HG02970 (cell line): ENCODE results near the gene EOLA1.
"Not testable (repeated sequence)": the region's sequence is repeated elsewhere in the genome, so short reads cannot be mapped to it uniquely, and the experiment has no call there.

Experiments
- ATAC-seq: cut with Tn5 transposase; IDR thresholded peaks from one replicate; pipeline ENCODE4 v1.9.1; 2021; ENCODE audit warnings: mild to moderate bottlenecking, moderate library complexity, moderate number of reproducible peaks; ENCODE audit not compliant: unreplicated experiment, low FRiP score

Gene EOLA1

GRCh38 chrX:149512225-149512885 lies 28.5 kb upstream of the EOLA1 start:
- ATAC-seq: no peak

DNA sequence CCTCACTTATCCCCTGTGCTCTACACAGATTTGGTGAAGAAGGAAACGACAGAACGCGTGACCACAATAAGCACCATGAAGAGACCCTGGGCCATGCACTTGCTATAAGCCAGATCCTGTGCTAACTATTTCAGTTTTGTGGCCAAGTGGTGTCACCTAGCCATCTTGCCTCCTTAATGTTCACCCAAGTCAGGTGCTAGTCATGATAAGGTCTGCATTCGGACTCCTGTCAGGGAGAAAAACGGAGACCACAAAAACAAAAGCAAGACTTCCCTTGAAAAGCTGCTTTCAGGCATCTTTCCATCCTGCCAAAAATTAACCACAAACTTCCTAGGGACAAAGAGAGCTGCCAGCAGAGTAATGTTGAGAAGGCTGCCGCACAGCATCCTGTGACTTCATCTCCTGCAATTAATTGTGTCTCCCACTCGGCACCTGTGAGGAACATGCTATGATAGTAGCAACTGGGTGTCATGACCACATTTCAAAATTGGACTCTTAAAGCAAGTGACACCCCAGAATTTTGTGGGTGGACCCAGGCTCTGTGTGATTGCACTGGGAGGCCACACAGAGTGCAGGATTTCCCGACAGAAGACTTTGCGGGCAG lies 26.9 kb upstream of the EOLA1 start:
- no peak for ATAC-seq

GRCh38 chrX:149515954-149516602 lies 24.7 kb upstream of the EOLA1 start:
- no peak for ATAC-seq

DNA sequence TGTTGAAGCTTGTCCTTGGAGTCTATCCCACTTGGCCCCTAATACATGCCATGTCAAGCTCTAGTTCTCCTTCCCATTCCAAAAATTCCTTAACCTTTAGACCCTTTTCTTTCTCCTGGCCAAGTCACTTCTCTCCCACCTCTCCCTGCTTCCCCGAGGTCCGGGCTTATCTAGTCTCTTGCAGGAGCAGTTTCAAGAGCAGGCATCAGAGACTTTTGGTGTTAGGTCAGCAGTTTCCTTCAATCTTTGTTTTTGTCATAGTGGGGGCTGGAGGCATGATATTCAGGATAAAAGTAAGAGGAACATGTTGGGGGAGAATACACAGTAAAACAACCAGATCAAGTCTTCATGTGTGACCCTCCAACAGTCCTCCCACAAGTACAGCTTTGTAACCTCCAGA lies 24.2 kb upstream of the EOLA1 start:
- ATAC-seq: no peak

GRCh38 chrX:149517308-149517707 lies 23.5 kb upstream of the EOLA1 start:
- no peak for ATAC-seq

- ATAC-seq: no peak
These were observed 22.6 kb upstream of the EOLA1 start for GRCh38 chrX:149518236-149518635.

DNA sequence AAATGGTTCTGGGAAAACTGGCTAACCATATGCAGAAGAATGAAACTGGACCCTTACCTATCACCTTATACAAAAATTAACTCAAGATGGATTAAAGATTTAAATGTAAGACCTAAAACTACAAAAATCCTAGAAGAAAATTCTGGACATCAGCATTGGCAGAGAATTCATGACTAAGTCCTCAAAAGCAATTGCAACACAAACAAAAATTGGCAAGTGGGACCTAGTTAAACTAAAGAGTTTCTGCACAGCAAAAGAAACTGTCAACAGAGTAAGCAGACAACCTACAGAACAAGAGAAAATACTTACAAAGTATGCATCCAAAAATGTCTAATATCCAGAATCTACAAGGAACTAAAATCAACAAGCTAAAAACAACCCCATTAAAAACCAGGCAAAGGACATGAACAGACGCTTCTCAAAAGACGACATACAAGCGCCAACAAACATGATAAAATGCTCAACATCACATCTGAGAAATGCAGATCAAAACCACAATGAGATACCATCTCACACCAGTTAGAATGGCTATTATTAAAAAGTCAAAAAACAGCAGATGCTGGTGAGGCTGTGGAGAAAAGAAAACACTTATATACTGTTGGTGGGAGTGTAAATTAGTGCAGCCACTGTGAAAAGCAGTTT lies 20.1 kb upstream of the EOLA1 start:
- not testable (repeated sequence) for ATAC-seq

DNA sequence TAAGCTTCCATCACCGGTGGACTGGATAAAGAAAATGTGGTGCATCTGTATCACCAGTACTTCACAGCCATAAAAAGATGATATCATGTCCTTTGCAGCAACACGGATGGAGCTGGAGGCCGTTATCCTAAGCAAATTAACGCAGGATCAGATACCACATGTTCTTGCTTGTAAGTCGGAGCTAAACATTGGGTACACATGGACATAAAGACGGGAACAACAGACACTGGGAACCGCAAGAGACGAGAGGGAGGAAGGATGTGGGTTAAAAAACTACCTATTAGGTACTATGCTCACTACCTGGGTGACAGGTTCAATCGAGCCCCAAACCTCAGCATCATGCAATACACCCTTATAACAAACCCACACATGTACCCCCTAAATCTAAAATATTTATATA lies 19.4 kb upstream of the EOLA1 start:
- ATAC-seq: no peak

- no peak for ATAC-seq
These were observed 17.9 kb upstream of the EOLA1 start for GRCh38 chrX:149522916-149523315.

GRCh38 chrX:149525389-149525788 lies 15.4 kb upstream of the EOLA1 start:
- peak; percentile 84 for ATAC-seq

DNA sequence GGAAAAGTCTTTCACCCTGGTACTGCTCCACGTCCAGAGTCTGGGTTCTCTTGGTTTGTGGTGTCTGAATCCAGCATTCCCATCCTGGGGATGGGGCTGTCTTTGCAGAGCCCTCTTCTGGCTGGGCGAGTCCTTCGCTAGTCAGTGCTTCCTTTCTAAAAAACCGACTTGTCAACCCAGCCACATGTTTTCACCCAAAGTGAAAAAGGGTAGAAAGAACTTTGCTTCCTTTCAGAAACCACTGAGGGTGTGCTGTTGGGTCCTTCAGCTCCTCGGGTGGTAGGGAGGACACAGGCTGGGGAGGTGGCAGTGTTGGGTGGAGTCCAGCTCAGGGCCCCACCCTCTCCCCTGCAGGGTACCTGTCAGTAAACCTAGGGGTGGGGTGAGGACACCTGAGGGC lies 14.9 kb upstream of the EOLA1 start:
- ATAC-seq: peak; percentile 42

GRCh38 chrX:149526318-149527033 lies 14.3 kb upstream of the EOLA1 start:
- not testable (repeated sequence) for ATAC-seq

- ATAC-seq: no peak
These were observed 13.1 kb upstream of the EOLA1 start for GRCh38 chrX:149527705-149528104.

DNA sequence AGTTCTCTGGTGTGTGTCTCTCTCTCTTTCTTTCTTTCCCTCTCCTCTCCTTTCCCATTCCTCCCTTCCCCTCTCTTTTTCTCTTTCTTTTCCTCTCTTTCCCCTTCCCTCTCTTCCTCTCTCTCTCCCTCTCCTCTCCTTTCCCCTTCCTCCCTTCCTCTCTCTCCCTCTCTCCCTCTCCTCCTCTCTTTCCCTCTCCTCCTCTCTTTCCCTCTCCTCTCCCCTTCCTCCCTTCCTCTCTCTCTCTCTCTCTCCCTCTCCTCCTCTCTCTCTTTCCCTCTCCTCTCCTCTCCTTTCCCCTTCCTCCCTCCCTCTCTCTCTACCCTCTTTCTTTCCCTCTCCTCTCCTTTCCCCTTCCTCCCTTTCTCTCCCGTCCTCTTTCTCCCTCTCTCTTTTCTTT lies 12.4 kb upstream of the EOLA1 start:
- no peak for ATAC-seq

DNA sequence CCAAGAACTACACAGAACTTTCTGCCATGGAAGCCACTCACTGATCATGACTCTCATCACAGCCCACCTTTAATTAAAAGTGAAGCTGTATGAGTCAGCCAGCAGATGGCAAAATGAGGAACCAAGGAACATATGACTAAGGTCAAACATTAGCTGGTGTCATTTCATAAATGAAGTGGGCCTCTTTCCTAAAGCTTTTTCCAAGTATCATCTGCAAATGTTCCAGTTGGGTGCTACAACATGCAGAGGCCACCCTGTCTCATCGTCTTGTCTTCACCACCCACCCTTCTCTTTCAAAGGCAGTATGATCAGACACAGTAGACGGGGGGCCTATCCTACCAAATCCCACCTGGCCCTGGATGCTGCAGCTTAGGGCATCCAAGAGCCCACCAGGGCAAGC lies 9.2 kb upstream of the EOLA1 start:
- ATAC-seq: no peak

- not testable (repeated sequence) for ATAC-seq
These were observed 7.9 kb upstream of the EOLA1 start for GRCh38 chrX:149532868-149533267.

- ATAC-seq: not testable (repeated sequence)
These were observed 6.8 kb upstream of the EOLA1 start for GRCh38 chrX:149533999-149534398.

- not testable (repeated sequence) for ATAC-seq
These were observed 5.7 kb upstream of the EOLA1 start for GRCh38 chrX:149534926-149535602.

- ATAC-seq: not testable (repeated sequence)
These were observed 3.3 kb upstream of the EOLA1 start for GRCh38 chrX:149537474-149537873.
